GM12878 (cell line): ENCODE results near the gene METTL5. TPM values are rescaled to one million over a fixed set of nuclear protein-coding genes. Genes with fewer than 3 reads are reported as not detected.
"Not testable (repeated sequence)": the region's sequence is repeated elsewhere in the genome, so short reads cannot be mapped to it uniquely, and the experiment has no call there.

Experiments
- ATAC-seq: fragments of 200-7000 bp; cut with Tn5 transposase; 3 replicates; pipeline ENCODE4 v1.9.1; 2020; ENCODE audit warnings: mild to moderate bottlenecking, moderate library complexity
- BruUV-seq: library from RNA; stranded (reverse); fragments of 400-500 nt; replicated peaks from 2 replicates; lab custom pipeline; 2021; lab: Mats Ljungman, UMichigan
- CTCF ChIA-PET: fragments of 300-600 bp; sonication (Branson Sonifier 250); formaldehyde crosslinking; extraction: SDS; loops from one replicate; lab custom pipeline; 2021; ENCODE audit warnings: inconsistent platforms; lab: Yijun Ruan, JAX
- POLR2A ChIA-PET: fragments of 350-600 bp; formaldehyde crosslinking; extraction: SDS; loops from one replicate; lab custom pipeline; 2021; ENCODE audit warnings: inconsistent platforms; lab: Charles Lee
- RAD21 ChIA-PET: fragments of 300-600 bp; sonication (Branson Sonifier 250); formaldehyde crosslinking; loops from one replicate; lab custom pipeline; 2023; ENCODE audit warnings: antibody characterized with exemption; ENCODE audit not compliant: unreplicated experiment; lab: Charles Lee
- SMC1A ChIA-PET: fragments of 300-600 bp; sonication (Branson Sonifier 250); formaldehyde crosslinking; loops from one replicate; lab custom pipeline; 2023; ENCODE audit not compliant: unreplicated experiment, uncharacterized antibody; lab: Charles Lee
- DNase-seq: peaks from one replicate; pipeline ENCODE4 v3.0.0-alpha.2; 2011; ENCODE audit warnings: low read depth, low spot score
- FAIRE-seq: peaks from 3 replicates; lab custom pipeline; 2011; peaks lifted over from hg19 to GRCh38; lab: Jason Lieb, UNC
- H2AFZ ChIP-seq: 2 replicates; pipeline ENCODE4 v1.6.0; 2011; ENCODE audit warnings: low read depth, low read length, control low read depth; ENCODE audit not compliant: control insufficient read depth
- H3K27ac ChIP-seq: 2 replicates; pipeline ENCODE4 v1.5.1; 2011; ENCODE audit warnings: control low read depth; ENCODE audit not compliant: control insufficient read depth, insufficient read depth
- H3K27me3 ChIP-seq, 2 experiments: replicated peaks in 1 of 2; 2 replicates each; pipeline versions ENCODE4 v1.6.0 to v1.6.1; 2011; ENCODE audit warnings: low read length in 1 of 2; ENCODE audit not compliant: control insufficient read depth in 2 of 2, insufficient read depth in 2 of 2
- H3K36me3 ChIP-seq, 2 experiments: 2 replicates each; pipeline ENCODE4 v1.5.1; 2011; ENCODE audit warnings: low read length in 1 of 2; ENCODE audit not compliant: control insufficient read depth in 2 of 2, insufficient read depth in 2 of 2
- H3K4me1 ChIP-seq: 2 replicates; pipeline ENCODE4 v1.6.1; 2011; ENCODE audit warnings: mild to moderate bottlenecking, low read length, moderate library complexity, mixed read lengths; ENCODE audit not compliant: control insufficient read depth, insufficient read depth
- H3K4me2 ChIP-seq: 2 replicates; pipeline ENCODE4 v1.6.0; 2011; ENCODE audit warnings: control low read depth; ENCODE audit not compliant: control insufficient read depth, insufficient read depth
- H3K4me3 ChIP-seq: fragments of 200-600 bp; sonication (generic); 2 replicates; pipeline ENCODE4 v1.5.1; 2016
- H3K79me2 ChIP-seq: 2 replicates; pipeline ENCODE4 v1.6.0; 2011; ENCODE audit warnings: low read length; ENCODE audit not compliant: control insufficient read depth, insufficient read depth
- H3K9ac ChIP-seq: 2 replicates; pipeline ENCODE4 v1.8.0; 2011; ENCODE audit warnings: low read length, control low read depth, mixed read lengths; ENCODE audit not compliant: control insufficient read depth, insufficient read depth
- H3K9me3 ChIP-seq: replicated peaks from 3 replicates; pipeline ENCODE4 v1.5.1; 2011; ENCODE audit warnings: mild to moderate bottlenecking, low read length; ENCODE audit not compliant: control insufficient read depth, insufficient read depth
- H4K20me1 ChIP-seq: 2 replicates; pipeline ENCODE4 v1.6.0; 2011; ENCODE audit not compliant: control insufficient read depth, insufficient read depth
- CEBPB ChIP-seq, 2 experiments: fragments of 150-350 bp in 1 of 2; IDR thresholded peaks; 2 replicates each; pipeline ENCODE4 v1.6.1; 2012 to 2014; ENCODE audit warnings: low read depth in 2 of 2, low read length in 2 of 2, borderline replicate concordance in 1 of 2, inconsistent platforms in 1 of 2
- ETV6 ChIP-seq, 2 experiments: fragments of 450-650 bp in 1 of 2; IDR thresholded peaks in 1 of 2; conservative IDR thresholded peaks in 1 of 2; 2 replicates each; pipeline ENCODE4 v1.6.1; 2014; ENCODE audit warnings: antibody characterized with exemption in 1 of 2, borderline replicate concordance in 1 of 2, low read depth in 1 of 2, mild to moderate bottlenecking in 1 of 2, moderate library complexity in 1 of 2
- POU2F2 ChIP-seq: IDR thresholded peaks from 3 replicates; pipeline ENCODE4 v1.6.1; 2011; ENCODE audit warnings: low read depth, mild to moderate bottlenecking, low read length, borderline replicate concordance
- RB1 ChIP-seq: fragments of 450-650 bp; formaldehyde crosslinking; IDR thresholded peaks from 2 replicates; pipeline ENCODE4 v1.6.1; 2017; ENCODE audit warnings: mild to moderate bottlenecking, borderline replicate concordance
- SIX5 ChIP-seq: IDR thresholded peaks from 2 replicates; pipeline ENCODE4 v1.6.1; 2011; ENCODE audit warnings: mild to moderate bottlenecking, low read depth, low read length, moderate library complexity; ENCODE audit not compliant: severe bottlenecking
- SREBF1 ChIP-seq: IDR thresholded peaks from 2 replicates; pipeline ENCODE4 v1.6.1; 2012; ENCODE audit warnings: mild to moderate bottlenecking, low read length
- TAF1 ChIP-seq: IDR thresholded peaks from 2 replicates; pipeline ENCODE4 v1.6.1; 2011; ENCODE audit warnings: mild to moderate bottlenecking, low read depth, low read length, borderline replicate concordance
- YY1 ChIP-seq: IDR thresholded peaks from 2 replicates; pipeline ENCODE4 v1.6.1; 2011; ENCODE audit warnings: low read depth, mild to moderate bottlenecking, low read length
- WGBS: methylation state at CpG from one replicate; pipeline ENCODE4 v1.1.6; 2016; ENCODE audit warnings: low lambda C conversion rate; ENCODE audit not compliant: insufficient replicate concordance, insufficient coverage; ENCODE audit errors: missing lambda C conversion rate; 5-methylcytosine and 5-hydroxymethylcytosine counted together
- in situ Hi-C: fragments of 300-500 bp; cut with MboI; formaldehyde crosslinking; loops from 9 replicates; pipeline ENCODE4 v1.14.3; 2018; ENCODE audit warnings: mixed read lengths
- intact Hi-C: fragments of 100-400 bp; cut with micrococcal nuclease; formaldehyde crosslinking; loops from one replicate; pipeline ENCODE4 v1.14.2; 2022; ENCODE audit not compliant: unreplicated experiment
- polyA plus RNA-seq, 11 experiments: library from polyadenylated mRNA; depleted of rRNA in 4 of 11; unstranded in 6 of 11; stranded (reverse) in 5 of 11; fragments of >200 nt; fragmentation: Nextera tagmentation in 4 of 11; fragmentation: Illumina TruSeq in 1 of 11; extraction: Ambion mirVana in 4 of 11; extraction: Trizol in 1 of 11; gene quantifications; 1 replicate in 1 of 11; 2 replicates in 10 of 11; pipeline versions ENCODE4 v1.2.1 to v1.2.3, GENCODE V29; 2011 to 2016; ENCODE audit warnings: inconsistent platforms in 2 of 11, missing spikeins in 2 of 11, low read depth in 1 of 11
- total RNA-seq, 4 experiments: library from RNA; depleted of rRNA in 3 of 4; stranded (reverse); fragments of >200 nt in 3 of 4; fragmentation: Illumina TruSeq in 1 of 4; extraction: Trizol in 1 of 4; gene quantifications; 2 replicates each; pipeline versions ENCODE4 v1.2.1 to v1.2.3, GENCODE V29; 2013 to 2021
- TF ChIP-seq, protein P1 (sequence below): IDR thresholded peaks from 2 replicates; pipeline ENCODE4 v1.6.1; 2011; ENCODE audit warnings: mild to moderate bottlenecking, low read depth, low read length, moderate library complexity; ENCODE audit not compliant: insufficient replicate concordance
- TF ChIP-seq, protein P2 (sequence below): fragments of 450-650 bp; IDR thresholded peaks from 2 replicates; pipeline ENCODE4 v1.6.1; 2014; ENCODE audit warnings: mild to moderate bottlenecking

The METTL5 gene
- total and polyA plus RNA-seq, 10 of the 15 experiments (the other 5 are each of a cell fraction or from before 2014, with no cell fraction given): 55.0 to 204 (median 87.4) TPM

DNA sequence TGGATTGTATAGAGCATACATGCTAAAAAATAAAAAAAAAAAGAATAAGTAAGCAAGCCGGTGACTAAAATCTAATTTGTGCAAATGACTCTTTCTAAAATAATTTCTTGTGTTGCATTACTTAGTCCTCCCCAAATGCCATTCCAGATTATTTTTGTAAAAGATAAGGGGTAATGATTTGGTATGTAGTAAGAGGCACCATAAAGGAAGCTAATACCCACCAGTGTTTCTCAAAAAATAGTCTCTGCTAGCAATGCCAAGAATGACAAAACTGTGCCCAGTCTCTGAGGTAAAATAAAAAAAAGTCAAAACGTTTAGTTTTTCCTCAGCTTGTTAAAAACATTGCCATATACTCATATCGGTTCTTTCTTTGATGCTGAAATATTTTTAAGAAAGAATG, 2.7 kb downstream of the METTL5 start:
- SMC1A ChIA-PET: interaction anchor here (0.6 to 0.7 kb wide), 2 partner anchors 48 to 1132 kb away, joined by 3 read pairs; no protein-coding TSS in a partner anchor
- no peak for DNase-seq
- RAD21 ChIA-PET: interaction anchor here (0.8 kb wide), 1 partner anchor 9 kb away, joined by 3 read pairs; no protein-coding TSS in a partner anchor
- Histone ChIP-seq H3K4me2 (0 out of 2 replicates have a peak overlapping the region, but pooled peaks have one; percentile 7), H3K4me1 (peaks cover 4% of the 10 kb centered on the region; the same call in 1 of the 2 replicates), H3K9ac (no peak overlapping the region), H4K20me1 (no peaks in the 10 kb centered on the region), H3K9me3 (no peaks in the 10 kb centered on the region; the same call in 1 of the 3 replicates), H2AFZ (no peak overlapping the region), H3K27me3 (no peaks in the 10 kb centered on the region), H3K4me3 (0 out of 2 replicates have a peak overlapping the region, but pooled peaks have one; percentile 39), H3K27ac (no peak overlapping the region), H3K79me2 (peaks cover 29% of the 10 kb centered on the region), H3K36me3 (peaks cover 0 to 15% of the 10 kb centered on the region in 2 experiments; a peak in 2 of 4 replicates)
- no peak for ATAC-seq
- WGBS: 75% methylated on average over 3 of the region's 3 CpGs
- BruUV-seq: no TSS peak
- in situ Hi-C loops: no loop called here
- FAIRE-seq: no peak
- intact Hi-C loops: loop anchor here (10.0 kb wide), 1 partner anchor 403 kb away; no protein-coding TSS in a partner anchor
- POLR2A ChIA-PET: interaction anchor here (1.7 kb wide), 1 partner anchor 20 kb away, joined by 3 read pairs; no protein-coding TSS in a partner anchor
- CTCF ChIA-PET: interaction anchor here (0.7 to 1.1 kb wide), 2 partner anchors 20 to 333 kb away, joined by 3 to 8 read pairs; no protein-coding TSS in a partner anchor
- TF ChIP-seq SREBF1: no peak
- TF ChIP-seq, protein P1, sequence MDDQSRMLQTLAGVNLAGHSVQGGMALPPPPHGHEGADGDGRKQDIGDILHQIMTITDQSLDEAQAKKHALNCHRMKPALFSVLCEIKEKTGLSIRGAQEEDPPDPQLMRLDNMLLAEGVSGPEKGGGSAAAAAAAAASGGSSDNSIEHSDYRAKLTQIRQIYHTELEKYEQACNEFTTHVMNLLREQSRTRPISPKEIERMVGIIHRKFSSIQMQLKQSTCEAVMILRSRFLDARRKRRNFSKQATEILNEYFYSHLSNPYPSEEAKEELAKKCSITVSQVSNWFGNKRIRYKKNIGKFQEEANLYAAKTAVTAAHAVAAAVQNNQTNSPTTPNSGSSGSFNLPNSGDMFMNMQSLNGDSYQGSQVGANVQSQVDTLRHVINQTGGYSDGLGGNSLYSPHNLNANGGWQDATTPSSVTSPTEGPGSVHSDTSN: no peak
- TF ChIP-seq SIX5: no peak
- TF ChIP-seq, protein P2, sequence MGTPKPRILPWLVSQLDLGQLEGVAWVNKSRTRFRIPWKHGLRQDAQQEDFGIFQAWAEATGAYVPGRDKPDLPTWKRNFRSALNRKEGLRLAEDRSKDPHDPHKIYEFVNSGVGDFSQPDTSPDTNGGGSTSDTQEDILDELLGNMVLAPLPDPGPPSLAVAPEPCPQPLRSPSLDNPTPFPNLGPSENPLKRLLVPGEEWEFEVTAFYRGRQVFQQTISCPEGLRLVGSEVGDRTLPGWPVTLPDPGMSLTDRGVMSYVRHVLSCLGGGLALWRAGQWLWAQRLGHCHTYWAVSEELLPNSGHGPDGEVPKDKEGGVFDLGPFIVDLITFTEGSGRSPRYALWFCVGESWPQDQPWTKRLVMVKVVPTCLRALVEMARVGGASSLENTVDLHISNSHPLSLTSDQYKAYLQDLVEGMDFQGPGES: no peak
- no peak for TF ChIP-seq TAF1
- TF ChIP-seq YY1: no peak
- no peak for TF ChIP-seq ETV6 (conservative IDR thresholded peaks at IDR 0.05 in 1 of 2, IDR thresholded peaks at IDR 0.05 in 1 of 2; ENCODE audit: borderline replicate concordance in 1 of 2, low read depth in 1 of 2)
- no peak for TF ChIP-seq RB1
- no peak for TF ChIP-seq POU2F2
- no peak for TF ChIP-seq CEBPB (IDR thresholded peaks at IDR 0.05; ENCODE audit: borderline replicate concordance in 1 of 2, low read depth in 2 of 2, low read length in 2 of 2)

DNA sequence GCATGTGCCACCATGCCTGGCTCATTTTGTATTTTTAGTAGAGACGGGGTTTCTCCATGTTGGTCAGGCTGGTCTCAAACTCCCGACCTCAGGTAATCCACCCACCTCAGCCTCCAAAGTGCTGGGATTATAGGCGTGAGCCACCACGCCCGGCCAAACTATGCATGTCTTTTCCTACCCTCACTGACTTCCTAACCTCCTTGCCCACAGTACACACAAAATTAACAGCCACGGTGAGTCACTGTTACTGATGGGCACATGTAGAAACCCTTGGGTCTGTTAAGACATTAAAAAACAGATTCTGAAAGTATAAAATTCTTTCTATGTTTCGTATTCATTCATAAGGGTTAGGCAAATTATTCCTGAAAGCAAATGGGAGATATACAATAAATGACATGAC, 4.6 kb downstream of the METTL5 start:
- H3K9me3 ChIP-seq, H3K27ac ChIP-seq, H3K27me3 ChIP-seq, BruUV-seq, H3K4me1 ChIP-seq, ATAC-seq, POLR2A ChIA-PET, FAIRE-seq, RAD21 ChIA-PET, H3K9ac ChIP-seq, H3K4me3 ChIP-seq, H3K4me2 ChIP-seq, DNase-seq, H2AFZ ChIP-seq, H4K20me1 ChIP-seq, in situ Hi-C loops, CTCF ChIA-PET: not testable (repeated sequence)
- SMC1A ChIA-PET: interaction anchor here (1.3 to 2.1 kb wide), 2 partner anchors 8 to 103 kb away, joined by 4 to 9 read pairs; no protein-coding TSS in a partner anchor
- Histone ChIP-seq H3K36me3 (peaks cover 0 to 17% of the 10 kb centered on the region in 2 experiments; a peak in 3 of 4 replicates), H3K79me2 (peaks cover 29% of the 10 kb centered on the region)
- WGBS: 84% methylated on average over 6 of the region's 7 CpGs
- intact Hi-C loops: loop anchor here (10.0 kb wide), 1 partner anchor 405 kb away; no protein-coding TSS in a partner anchor
